GM19351 (cell line): ENCODE data around the gene NNAT.
"Not testable (repeated sequence)": the region's sequence is repeated elsewhere in the genome, so short reads cannot be mapped to it uniquely, and the experiment has no call there.

Experiments
- ATAC-seq: cut with Tn5 transposase; IDR thresholded peaks from one replicate; pipeline ENCODE4 v1.9.1; 2021; ENCODE audit warnings: mild to moderate bottlenecking, moderate library complexity; ENCODE audit not compliant: unreplicated experiment

Gene NNAT, protein sequence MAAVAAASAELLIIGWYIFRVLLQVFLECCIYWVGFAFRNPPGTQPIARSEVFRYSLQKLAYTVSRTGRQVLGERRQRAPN

DNA sequence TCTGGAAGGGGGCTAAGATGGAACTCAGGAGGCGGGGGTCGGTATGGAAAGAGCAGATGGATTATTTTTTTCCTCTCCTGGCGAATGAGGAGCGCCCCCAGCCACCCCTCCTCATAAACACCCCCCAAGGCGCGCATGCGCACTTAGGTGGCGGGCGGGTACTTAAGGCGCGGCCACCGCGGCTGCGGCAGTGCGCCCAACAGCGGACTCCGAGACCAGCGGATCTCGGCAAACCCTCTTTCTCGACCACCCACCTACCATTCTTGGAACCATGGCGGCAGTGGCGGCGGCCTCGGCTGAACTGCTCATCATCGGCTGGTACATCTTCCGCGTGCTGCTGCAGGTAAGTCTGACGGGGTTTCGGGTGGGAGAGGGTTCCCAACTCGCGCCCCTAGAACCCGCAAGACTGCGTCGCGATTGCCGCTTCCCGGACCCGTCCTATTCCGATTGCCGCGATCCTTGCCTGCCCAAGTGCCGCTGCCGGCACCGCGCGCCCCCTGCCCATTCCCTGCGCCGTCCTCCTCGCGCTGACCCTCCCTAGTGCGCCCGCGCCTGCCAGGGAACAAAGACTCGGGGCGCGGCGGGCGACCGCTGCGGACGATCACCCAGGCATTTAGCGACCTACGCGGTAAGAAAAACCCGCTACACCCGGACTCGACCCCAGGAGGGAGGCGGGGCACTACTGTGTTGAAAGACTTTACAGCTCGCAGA, at the start of gene NNAT:
Gene NNAT (plus strand): TSS at position 190 of the 711 bp plus-strand sequence. CDS start 82 bp downstream, at position 272.
- no peak for ATAC-seq

DNA sequence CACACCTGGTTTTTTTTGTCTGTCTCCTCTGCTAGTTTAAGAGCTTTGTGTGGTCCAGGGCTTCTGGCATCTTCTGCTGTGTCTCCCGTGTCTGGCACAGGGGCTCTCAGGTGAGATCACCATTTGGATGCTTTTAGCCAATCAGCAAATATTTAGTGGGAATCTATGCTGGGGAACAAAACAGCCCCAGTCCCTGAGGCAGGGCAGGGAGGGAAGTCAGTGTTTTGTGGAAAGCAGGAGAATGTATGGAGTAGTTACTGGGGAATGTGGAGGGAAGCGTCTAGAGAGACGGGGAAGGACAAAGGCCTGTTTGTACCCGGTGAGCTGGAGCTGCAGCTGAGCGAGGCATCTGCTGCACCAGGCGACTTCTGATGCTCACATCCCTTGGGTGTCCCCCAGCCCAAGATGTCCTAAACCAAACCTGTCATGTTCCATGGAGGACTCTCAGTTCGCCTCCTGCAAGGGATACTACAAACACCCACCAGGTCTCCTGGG, 49.3 kb upstream of the NNAT start:
- no peak for ATAC-seq

DNA sequence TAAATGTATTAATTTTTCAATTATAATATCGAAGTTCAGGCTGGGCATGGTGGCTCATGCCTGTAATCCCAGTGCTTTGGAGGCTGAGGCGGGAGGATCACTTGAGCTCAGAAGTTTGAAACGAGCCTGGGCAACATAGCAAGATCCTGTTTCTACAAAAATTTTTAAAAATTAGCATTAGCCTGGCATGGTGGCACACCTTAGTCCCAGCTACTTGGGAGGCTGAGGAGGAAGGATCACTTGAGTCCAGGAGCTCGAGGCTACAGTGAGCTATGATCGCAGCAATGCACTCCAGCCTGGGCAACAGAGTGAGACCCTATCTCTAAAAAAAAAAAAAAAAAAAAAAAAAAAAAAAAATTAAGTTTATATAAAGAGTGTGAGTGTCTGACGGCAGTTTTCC, 48.6 kb upstream of the NNAT start:
- not testable (repeated sequence) for ATAC-seq

DNA sequence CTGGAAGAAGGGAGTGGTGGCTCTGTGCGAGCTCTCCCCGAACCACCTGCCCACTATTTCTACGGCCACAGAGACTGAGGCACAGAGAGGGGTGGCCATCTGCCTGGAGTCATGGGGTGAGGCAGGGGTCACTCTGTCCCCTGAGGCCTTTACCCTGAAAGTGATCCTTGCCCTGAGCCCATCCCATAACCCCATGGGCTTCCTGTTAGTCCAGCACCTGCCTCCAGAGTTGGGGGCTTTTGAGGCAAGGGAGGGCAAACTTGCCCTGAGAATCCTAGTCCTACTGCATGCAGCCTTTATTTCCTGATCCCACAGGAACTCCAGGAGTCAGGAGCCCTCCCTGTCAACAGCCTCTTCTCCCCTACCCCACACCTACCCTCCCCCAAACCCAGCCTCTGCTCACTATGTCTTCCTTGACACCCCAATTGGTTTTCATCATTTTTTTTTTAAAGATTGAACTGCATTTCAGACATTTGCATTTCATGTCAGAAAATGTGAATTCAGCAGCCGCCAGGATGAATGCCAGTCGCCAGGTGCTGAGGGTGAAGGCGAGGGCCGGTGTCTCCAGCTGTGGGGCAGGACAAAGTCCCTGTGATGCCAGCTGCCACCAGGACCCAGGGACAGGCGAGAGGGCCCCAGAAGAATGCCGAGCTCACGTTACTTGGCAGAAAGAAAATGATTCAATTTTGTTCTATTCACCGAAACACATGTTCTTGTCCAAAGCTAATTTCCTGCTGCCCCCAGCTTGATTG, 47.6 kb upstream of the NNAT start:
- ATAC-seq, result no peak

DNA sequence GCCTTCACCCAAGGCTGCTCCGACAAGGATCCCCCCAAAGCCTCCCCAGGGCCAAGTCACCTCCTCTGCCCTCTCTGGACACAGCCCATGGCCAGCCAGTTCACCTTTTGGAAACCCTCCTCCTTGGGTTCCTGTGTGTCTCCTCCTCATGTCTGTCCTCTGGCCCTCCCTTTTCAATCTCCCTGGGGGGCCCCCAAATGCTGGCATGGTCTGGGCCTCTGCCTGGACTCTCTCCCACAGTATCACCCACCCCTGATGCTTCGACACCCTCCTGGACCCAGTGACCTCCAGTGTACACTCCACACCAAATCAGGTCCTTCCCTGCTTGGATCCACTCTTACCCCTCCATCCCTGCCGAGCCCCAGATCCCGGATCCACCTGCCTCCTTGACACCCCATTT, 46.7 kb upstream of the NNAT start:
- no peak for ATAC-seq

DNA sequence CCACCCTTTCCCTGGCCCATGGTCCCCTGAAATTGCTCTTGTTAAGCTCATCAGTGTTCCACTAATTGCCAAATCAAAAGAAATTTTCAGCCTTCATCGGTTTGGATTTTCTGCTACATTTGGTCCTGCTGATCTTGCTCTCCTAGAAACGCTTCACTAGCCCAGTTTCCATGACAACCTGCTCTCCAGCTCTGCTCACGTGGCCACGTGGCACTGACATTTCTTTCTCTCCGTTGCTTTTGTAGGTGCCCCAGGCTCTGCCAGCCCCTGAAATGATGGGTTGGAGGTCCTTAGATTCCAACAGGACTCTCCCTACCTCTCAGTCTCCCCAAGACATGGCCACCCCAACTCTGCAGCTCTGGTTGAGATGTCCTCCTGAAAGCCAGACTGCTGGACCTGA, 45.8 kb upstream of the NNAT start:
- ATAC-seq, result no peak

DNA sequence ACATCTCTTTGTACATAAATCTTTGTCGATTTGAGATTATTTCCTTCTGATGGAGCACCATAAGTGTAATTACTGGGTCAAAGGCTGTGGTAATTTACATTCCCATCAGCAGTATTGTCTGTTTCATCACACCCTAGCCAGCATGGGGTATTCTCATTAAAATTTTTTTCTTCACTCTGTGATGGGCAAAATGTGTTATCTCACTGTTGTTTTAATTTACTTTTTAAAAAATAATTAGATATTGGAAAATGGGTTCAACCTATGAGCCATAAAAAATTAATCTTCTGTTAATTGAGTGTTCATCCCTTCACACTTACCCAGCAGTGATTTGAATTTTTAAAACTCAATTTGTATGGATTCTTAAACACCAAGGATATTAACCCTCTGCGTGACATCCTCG, 44.0 kb upstream of the NNAT start:
- no peak for ATAC-seq

DNA sequence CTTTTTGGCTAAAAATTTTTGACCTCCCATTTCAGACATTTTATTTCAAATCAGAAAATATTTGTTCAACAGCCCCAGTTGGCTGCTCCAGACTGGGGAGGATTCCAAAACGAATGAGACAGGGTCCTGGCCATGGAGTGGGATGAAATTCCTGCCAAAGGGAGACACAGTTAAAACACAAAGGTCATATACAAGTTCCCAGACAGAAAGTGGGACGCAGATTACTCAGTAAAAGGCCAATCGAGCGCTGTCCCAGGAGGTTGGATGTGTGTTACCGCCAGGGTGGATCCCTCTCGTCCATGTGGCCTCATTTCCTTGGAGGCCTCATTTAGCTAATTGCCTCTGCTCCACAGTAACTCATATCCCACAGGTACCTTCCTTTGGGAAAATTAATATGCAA, 41.8 kb upstream of the NNAT start:
- ATAC-seq, result no peak

DNA sequence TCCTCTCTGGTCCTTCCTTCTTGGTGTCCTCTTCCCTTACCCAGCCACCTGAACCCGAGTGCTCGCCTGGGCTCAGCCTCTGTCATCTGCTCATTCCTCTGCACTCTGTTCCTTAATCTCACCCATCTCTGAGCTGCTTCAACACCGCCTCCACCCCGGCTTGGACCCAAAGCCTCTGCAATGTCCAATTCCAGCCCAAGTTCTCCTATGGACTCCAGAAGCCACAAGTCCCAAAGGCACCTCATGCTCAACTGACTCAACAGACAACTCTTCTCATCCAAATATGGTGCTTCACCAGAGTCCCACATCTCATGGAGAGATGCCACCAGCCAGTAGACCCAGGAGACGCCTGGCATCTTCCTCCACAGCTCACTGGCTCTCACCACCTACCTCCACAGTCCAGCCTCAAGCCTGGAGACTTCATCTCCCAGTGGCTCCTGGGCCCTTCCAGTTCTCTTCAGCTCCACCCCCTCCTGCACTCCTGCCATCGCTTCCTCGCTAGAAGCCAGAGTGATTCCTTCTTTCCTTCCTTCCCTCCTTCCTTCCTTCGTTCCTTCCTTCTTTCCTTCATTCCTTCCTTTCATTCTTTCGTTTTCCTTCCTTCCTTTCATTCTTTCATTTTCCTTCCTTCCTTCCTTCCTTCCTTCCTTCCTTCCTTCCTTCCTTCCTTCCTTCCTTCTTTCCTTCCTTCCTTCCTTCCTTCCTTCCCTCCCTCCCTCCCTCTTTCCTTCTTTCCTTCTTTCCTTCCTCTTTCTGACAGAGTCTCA, 40.9 kb upstream of the NNAT start:
- ATAC-seq, result no peak

DNA sequence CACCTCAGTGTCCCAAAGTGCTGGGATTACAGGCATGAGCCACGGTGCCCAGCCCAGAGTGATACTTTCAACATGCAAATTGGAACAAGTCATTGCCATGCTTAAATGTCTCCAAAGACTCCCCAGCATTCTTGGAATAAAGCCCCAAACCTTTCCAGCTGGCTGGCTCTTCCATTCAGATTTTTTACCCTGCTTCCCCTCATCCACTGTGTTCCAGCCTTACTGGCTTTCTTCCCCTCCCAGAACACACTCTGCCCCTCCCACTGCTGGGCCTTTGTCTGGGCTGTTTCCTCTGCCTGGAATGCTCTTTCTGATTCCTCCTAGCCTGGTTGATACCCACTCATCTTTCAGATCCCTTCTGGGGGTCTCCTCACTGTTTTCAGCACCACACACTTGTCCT, 40.1 kb upstream of the NNAT start:
- ATAC-seq, result no peak

DNA sequence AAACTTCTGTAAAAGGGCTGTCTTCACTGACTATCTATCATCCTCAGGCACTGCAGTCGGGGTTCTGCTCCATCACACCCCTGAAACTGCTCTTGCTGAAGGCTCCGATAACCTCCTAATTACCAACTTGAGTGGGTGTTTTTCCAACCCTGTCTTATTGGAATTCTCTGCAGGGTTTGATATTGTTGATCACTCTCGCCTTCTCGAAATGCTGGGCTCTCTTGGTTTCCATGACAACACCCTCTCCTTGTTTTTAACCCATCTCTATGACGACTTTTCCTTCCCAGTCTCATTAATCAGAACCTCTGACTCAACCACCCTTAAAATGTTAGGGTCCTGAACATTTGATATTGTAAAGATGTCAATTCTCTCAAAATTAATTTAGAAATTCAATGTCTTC, 39.4 kb upstream of the NNAT start:
- ATAC-seq, result no peak

DNA sequence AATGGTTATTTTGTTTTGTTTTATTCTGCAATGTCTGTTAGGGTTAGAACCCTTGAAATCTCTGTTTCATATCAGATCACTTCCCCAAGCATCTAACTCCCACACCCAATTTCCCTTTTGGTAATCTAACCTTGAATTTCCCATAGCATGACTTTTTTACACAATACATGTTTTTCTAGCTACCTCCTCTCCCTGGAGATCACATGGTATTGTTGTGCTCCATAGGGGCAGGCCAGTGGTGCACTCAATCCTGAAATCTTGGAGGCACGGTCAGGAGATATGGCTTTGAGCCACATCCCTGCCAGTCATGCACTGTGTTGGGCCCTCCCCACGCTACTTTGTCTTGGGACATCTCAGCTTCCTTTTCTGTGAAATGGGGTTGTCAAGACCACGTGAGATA, 36.7 kb upstream of the NNAT start:
- no peak for ATAC-seq

DNA sequence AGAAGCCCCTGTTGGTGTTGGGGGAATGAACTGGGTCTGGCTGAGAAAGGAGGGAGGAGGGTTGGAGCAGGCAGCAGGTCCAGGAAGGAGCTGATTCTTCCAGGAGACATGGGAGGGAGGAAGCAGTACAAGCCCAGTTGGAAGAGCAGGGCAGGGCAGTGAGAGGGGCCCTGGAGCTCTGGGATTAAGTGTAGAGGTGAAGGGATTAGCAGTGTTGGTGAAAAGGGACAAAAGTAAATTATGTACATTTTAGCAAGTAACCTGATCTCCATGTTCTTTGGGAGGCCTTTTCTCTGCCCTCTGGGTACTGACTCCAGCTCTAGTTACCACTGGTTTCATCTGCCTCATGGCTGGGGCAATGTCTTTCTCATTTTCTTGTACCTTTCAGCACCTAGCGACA, 34.8 kb upstream of the NNAT start:
- ATAC-seq, result not testable (repeated sequence)

DNA sequence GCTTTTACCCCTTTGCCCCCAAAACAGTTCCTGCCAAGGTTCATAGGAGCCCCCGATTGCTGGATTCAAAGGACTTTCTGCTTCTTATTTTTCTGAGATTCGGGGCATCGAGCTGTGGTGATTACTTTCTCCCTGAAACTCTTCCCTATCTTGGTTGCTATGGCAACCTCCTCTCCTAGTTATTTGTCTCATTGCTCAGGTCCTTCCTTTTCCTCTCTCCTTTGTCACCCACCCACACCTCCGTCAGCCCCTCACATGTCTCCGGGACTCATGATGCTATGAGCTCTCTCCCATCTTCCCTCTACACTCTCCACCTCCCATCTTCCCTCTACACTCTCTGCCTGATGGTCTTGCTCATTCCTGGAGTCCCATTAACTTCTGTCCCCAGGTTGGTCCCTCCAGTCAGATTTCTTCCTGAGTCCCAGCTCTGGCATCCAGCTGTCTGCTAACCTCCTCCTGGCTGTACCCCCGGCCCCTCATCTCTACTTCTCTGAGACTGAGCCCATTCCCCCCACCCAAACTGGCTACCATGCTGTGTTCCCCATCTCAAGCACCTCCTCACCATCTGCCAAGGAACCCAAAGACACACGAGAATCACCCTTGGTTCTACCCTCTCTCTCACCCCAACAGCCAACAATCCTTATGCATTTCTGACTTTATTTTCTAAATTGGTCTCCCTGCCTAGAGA, 30.2 kb upstream of the NNAT start:
- no peak for ATAC-seq

DNA sequence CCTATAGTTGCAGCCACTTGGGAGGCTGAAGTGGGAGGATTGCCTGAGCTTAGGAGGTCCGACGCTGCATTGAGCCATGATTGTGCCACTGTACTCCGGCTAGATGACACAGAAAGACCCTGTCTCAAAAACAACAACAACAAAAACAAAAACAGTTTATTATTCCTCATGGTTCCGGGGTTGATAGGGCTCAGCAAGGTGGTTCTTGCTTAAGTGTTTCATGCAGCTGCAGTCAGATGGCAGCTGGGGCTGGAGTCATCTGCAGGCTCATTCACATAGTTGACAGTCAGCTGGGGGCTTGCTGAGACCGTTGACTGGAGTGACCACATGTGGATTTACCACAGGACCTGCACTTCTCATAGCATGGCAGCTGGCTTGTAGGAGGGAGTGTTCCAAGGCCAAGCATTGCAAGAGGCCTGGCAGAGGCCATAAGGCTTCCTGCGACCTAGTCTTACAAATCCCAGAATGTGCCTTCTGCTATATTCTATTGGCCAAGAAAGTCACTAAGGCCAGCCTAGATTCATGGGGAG, 28.9 kb upstream of the NNAT start:
- ATAC-seq, result no peak

DNA sequence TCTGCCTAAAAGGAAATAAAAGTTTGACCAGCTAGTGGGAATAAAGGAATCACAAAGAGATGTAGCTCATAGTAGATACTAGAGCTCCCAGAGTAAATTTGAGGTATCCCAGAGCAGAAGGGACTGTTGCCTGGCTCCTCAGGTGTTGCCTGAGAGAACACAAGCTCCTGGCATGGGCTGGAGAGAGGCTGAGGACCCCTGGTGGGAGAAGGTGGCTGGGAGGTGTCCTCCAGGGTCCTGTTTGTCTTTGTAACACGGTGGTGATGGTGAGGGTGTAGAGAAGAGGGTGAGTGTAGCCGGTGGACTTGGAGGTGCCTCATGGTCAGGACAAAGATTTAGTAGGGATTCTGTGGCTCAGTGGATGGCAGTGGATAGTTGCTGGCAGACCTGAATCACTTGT, 28.1 kb upstream of the NNAT start:
- ATAC-seq, result no peak

DNA sequence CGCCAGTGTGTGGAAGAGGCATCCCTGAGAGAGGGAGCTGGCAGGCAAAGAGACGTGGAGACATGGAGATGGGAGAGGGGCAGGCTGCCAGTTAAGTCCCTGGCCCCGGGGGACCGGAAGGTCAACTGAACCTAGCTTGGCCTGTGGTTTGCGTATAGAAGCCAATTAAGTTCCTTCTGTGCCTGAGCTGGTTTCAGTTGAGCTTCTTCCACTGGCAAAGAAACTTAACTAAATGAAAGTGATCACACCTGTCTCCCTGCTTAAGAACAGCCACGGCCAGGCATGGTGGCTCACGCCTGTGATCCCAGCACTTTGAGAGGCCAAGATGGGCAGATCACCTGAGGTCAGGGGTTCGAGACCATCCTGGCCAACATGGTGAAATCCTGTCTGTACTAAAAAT, 26.7 kb upstream of the NNAT start:
- no peak for ATAC-seq

DNA sequence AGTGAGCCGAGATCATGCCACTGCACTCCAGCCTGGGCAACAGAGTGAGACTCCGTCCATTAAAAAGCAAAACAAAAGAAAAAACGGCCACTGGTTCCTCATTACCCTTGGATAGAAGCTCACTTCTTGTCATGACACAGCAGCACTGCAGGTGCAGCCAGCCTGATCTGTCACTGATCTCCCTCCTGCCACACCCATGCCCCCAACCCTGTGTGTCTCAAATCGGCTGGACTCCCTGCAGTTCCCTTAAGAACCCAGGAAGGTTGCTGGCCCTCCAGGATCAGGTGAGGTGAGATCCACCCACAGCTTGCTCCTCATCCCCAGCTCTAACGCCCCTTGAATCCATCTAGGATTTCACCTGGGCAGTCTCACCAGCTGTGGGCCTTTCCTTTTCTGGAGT, 26.3 kb upstream of the NNAT start:
- no peak for ATAC-seq

DNA sequence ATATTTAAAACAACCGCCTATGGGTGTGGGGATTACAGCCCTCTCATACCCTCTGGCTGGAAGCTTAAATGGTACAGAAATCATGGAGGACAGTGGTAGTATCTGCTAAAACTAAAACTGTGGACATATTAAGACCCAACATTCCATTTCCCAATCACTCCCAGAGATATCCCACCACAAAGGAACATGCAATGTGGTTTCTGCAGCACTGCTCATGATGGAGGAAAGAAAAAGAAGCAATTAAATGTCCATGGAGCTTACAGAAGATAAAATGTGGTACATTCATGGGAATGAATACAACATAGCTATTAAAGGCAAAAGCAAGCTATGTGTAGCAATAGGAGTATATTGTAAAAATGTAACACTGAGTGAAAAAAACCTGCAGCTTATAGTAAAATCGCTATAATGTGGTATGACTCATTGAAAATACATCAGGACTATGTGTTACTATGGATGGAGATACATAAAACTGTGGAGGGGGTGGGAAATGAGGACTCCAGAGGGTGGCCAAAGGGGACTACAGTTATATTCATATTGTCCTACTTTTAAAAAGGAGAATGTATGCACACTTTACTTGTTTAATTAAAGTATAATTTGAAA, 22.9 kb upstream of the NNAT start:
- ATAC-seq, result no peak

DNA sequence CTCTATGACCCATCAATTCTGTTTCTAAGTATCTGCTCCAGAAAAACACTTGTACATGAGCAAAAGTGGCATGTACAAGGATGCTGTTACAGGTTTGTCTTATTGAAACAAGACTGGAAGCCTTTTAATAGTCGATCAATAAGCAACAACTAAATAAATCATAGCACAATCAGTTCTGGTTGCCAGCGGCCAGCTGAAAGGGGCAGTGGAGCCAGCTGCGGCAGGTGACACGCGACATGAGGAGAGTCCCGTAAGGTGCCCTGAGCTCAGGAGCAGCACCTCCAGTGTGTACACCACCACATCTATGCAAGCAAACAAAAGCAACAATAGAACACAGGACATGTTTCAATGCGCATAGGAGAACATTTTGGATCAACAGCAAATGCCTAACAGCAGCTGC, 20.7 kb upstream of the NNAT start:
- ATAC-seq, result no peak
